ENCODE data around the gene CDK5RAP2. TPM values are rescaled to one million over a fixed set of nuclear protein-coding genes. Genes with fewer than 3 reads are reported as not detected.

Gene CDK5RAP2
- total RNA-seq, 1 experiment from 2014 or later, result 56.4 TPM

DNA sequence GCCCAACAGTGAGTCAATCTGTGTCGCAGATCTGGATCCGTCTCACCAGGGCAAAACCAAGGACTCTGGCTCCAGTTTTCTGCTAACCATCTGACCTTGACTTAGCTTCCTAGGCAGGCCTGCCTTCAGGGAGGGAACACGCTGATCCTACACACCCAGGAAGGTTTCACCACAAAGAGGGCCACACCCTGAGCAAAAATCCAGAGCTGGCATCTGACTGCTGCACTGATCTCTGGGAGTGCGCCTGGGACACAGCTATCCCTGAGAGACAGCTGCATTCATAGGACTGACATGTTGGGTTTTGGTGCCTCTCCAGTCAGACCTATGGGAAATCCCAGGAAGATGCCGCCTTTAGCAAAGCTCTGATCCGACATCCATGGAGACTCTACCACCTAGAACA lies 47.5 kb downstream of the CDK5RAP2 start:
- Histone ChIP-seq H3K4me1 (ENCODE audit: insufficient read depth, low read length) (no peaks in the 10 kb centered on the region; the same call in 1 of the 2 replicates), H3K9ac (ENCODE audit: extremely low read depth, insufficient read length, low read length) (no peak overlapping the region), H3K4me2 (ENCODE audit: insufficient read depth, insufficient read length, low read length) (no peak overlapping the region), H4K91ac (ENCODE audit: insufficient read length, low read depth, low read length) (no peak overlapping the region), H3K79me1 (ENCODE audit: insufficient read depth, low read depth, low read length, poor library complexity, severe bottlenecking) (no peaks in the 10 kb centered on the region), H4K20me1 (ENCODE audit: control insufficient read depth, insufficient read depth, insufficient read length) (peaks cover 2% of the 10 kb centered on the region), H2BK120ac (ENCODE audit: low read depth, low read length, poor library complexity, severe bottlenecking) (no peak overlapping the region), H3K14ac (ENCODE audit: insufficient read depth, low read length) (no peak overlapping the region), H3K79me2 (ENCODE audit: insufficient read depth, low read length) (no peaks in the 10 kb centered on the region), H3K4ac (ENCODE audit: low read depth, low read length) (no peak overlapping the region), H2BK15ac (ENCODE audit: low read depth, low read length) (no peak overlapping the region), H3K18ac (ENCODE audit: insufficient read length, low read depth, low read length) (no peak overlapping the region), H3K27me3 (ENCODE audit: insufficient read depth, low read length) (no peaks in the 10 kb centered on the region), H4K5ac (ENCODE audit: insufficient read length, low read depth, low read length) (no peak overlapping the region), H3K23ac (ENCODE audit: insufficient read length, low read depth, low read length) (no peak overlapping the region), H2BK12ac (ENCODE audit: insufficient read length, low read depth, low read length) (no peak overlapping the region), H2BK5ac (ENCODE audit: insufficient read length, low read length) (no peak overlapping the region), H2BK20ac (ENCODE audit: low read depth, low read length, poor library complexity, severe bottlenecking) (no peak overlapping the region), H3K27ac (ENCODE audit: insufficient read length, low read depth, low read length) (no peak overlapping the region), H2AFZ (ENCODE audit: low read length) (no peak overlapping the region), H4K8ac (replicated peaks; ENCODE audit: insufficient read length, low read depth, low read length) (no peak overlapping the region), H2AK5ac (ENCODE audit: insufficient read length, low read length) (no peak overlapping the region), H3K9me3 (ENCODE audit: control insufficient read depth, low read depth, low read length) (no peaks in the 10 kb centered on the region), H3K23me2 (ENCODE audit: insufficient read length, low read depth, low read length, poor library complexity, severe bottlenecking) (no peaks in the 10 kb centered on the region), H3T11ph (ENCODE audit: low read length) (no peak overlapping the region), H3K56ac (ENCODE audit: insufficient read length, low read depth, low read length) (no peak overlapping the region)
- peaks cover 28% of the 10 kb centered on the region in 2 experiments for H3K4me1 Mint-ChIP-seq
- no peaks in the 10 kb centered on the region for H3K27me3 Mint-ChIP-seq (ENCODE audit: low read depth)
- peaks cover 46 to 81% (median 65%) of the 10 kb centered on the region in 3 experiments for H3K36me3 Mint-ChIP-seq (ENCODE audit: insufficient read depth in 1 of 3, low read depth in 3 of 3)
- TF ChIP-seq, protein P1, sequence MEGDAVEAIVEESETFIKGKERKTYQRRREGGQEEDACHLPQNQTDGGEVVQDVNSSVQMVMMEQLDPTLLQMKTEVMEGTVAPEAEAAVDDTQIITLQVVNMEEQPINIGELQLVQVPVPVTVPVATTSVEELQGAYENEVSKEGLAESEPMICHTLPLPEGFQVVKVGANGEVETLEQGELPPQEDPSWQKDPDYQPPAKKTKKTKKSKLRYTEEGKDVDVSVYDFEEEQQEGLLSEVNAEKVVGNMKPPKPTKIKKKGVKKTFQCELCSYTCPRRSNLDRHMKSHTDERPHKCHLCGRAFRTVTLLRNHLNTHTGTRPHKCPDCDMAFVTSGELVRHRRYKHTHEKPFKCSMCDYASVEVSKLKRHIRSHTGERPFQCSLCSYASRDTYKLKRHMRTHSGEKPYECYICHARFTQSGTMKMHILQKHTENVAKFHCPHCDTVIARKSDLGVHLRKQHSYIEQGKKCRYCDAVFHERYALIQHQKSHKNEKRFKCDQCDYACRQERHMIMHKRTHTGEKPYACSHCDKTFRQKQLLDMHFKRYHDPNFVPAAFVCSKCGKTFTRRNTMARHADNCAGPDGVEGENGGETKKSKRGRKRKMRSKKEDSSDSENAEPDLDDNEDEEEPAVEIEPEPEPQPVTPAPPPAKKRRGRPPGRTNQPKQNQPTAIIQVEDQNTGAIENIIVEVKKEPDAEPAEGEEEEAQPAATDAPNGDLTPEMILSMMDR (conservative IDR thresholded peaks at IDR 0.05), result no peak
- peaks cover 0 to 3% of the 10 kb centered on the region in 2 experiments; a peak in 1 of 5 replicates for H3K9me3 Mint-ChIP-seq
- peak overlapping the region in 1 of 3 experiments; percentile 43; a peak in 2 of 7 replicates for H3K27ac Mint-ChIP-seq
- H3K4me3 Mint-ChIP-seq, result no peak overlapping the region
- no CpG with 5 or more reads among the region's 6 CpGs for WGBS (ENCODE audit: extremely low coverage, insufficient read length, low lambda C conversion rate)
- no peak for DNase-seq

Measured in H9 (cell line).